IPS-15b (cell line): ENCODE results near the gene MPZL1.

Experiments
- H3K27me3 ChIP-seq: one replicate; pipeline ENCODE4 v1.6.1; 2013; ENCODE audit warnings: low read length; ENCODE audit not compliant: control insufficient read depth, insufficient read depth
- H3K36me3 ChIP-seq: one replicate; pipeline ENCODE4 v1.6.1; 2013; ENCODE audit warnings: low read length; ENCODE audit not compliant: control insufficient read depth, insufficient read depth
- H3K4me1 ChIP-seq: one replicate; pipeline ENCODE4 v1.6.1; 2013; ENCODE audit warnings: mild to moderate bottlenecking, low read length; ENCODE audit not compliant: control insufficient read depth, insufficient read depth
- H3K4me3 ChIP-seq: one replicate; pipeline ENCODE4 v1.5.1; 2013; ENCODE audit warnings: low read depth, low read length
- H3K9ac ChIP-seq: one replicate; pipeline ENCODE4 v1.6.1; 2013; ENCODE audit warnings: low read depth, mild to moderate bottlenecking, low read length
- H3K9me3 ChIP-seq: one replicate; pipeline ENCODE4 v1.6.1; 2013; ENCODE audit warnings: mild to moderate bottlenecking, low read length; ENCODE audit not compliant: control insufficient read depth, insufficient read depth

MPZL1 gene

DNA sequence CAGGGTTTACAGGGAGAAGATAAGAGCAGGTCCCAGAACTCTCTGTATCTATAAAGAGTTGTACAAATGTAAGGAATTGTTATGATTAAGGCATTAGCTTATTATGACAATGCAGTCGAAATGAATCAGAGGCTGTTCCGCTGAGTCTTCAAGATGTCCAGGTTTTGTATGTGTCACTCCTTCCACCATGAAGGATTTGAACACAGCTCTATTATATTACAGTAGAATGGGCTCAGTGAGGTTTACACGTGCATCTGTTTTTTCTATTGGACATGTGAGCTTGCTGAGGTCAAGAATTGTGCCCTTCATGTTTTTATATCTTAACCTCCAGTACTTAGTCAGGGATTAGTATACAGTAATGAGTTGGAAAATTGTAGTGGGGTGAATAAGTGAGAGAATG, 86.3 kb downstream of the MPZL1 start:
- no peak overlapping the region for H3K4me3 ChIP-seq
- peaks cover 2% of the 10 kb centered on the region for H3K36me3 ChIP-seq
- H3K9me3 ChIP-seq: no peaks in the 10 kb centered on the region
- H3K27me3 ChIP-seq: no peaks in the 10 kb centered on the region
- H3K9ac ChIP-seq: no peak overlapping the region
- H3K4me1 ChIP-seq: peaks cover 3% of the 10 kb centered on the region

DNA sequence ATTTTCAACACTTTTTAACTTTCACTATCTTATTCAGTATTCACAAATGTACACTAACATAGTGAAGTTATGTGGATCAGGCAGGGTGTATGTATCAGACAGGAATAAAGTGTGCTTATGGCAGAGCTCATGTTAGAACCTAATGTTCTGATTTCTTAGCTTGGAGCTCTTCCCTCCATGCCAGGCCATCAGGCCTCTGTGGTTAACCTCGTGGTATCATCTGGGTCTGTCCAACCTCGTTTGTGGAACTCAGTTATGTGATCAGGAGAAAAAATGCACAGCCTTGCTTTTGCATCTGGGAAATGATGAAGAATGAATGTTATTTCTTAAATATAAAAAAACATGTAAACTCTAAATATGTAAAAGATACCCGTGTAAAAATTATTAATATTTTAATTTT, 86.9 kb downstream of the MPZL1 start:
- no peaks in the 10 kb centered on the region for H3K9me3 ChIP-seq
- H3K9ac ChIP-seq: no peak overlapping the region
- H3K27me3 ChIP-seq: no peaks in the 10 kb centered on the region
- H3K4me3 ChIP-seq: no peak overlapping the region
- H3K4me1 ChIP-seq: peaks cover 3% of the 10 kb centered on the region
- H3K36me3 ChIP-seq: peaks cover 2% of the 10 kb centered on the region

DNA sequence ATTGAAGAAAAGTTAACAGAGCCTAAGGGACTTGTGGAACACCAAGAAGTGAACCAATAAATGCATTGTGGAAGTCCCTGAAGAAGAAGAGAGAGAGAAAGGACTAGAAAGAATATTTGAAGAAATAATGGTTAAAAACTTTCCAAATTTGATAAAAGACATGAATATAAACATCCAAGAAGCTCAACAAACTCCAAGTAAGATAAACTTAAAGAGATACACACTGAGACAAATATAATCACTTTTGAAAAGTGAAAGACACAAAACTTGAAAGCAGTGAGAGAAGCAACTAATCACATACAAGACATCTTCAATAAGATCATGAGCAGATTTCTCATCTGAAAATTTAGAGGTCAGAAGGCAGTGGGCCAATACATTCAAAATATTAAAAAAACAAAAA, 91.2 kb downstream of the MPZL1 start:
- Histone ChIP-seq H3K36me3 (no peaks in the 10 kb centered on the region), H3K4me1 (no peaks in the 10 kb centered on the region), H3K27me3 (no peaks in the 10 kb centered on the region), H3K4me3 (no peak overlapping the region), H3K9me3 (no peaks in the 10 kb centered on the region), H3K9ac (no peak overlapping the region)

DNA sequence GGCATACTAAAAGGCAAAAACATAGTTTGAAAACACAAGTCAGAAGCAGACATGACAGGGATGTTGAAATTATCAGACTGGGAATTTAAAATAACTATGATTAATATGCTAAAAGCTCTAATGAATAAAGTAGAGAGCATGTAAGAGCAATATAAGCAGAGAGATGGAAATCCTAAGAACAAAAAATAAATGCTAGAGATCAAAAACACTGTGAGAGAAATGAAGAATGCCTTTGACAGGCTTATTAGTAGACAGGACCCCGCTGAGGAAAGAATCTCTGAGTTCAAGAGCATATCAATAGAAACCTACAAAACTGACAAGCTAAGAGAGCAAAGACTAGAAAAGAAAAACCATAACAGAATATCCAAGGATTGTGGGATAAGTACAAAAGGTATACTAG, 93.9 kb downstream of the MPZL1 start:
- Histone ChIP-seq H3K9ac (no peak overlapping the region), H3K36me3 (no peaks in the 10 kb centered on the region), H3K4me3 (no peak overlapping the region), H3K4me1 (peaks cover 1% of the 10 kb centered on the region), H3K27me3 (no peaks in the 10 kb centered on the region), H3K9me3 (no peaks in the 10 kb centered on the region)

DNA sequence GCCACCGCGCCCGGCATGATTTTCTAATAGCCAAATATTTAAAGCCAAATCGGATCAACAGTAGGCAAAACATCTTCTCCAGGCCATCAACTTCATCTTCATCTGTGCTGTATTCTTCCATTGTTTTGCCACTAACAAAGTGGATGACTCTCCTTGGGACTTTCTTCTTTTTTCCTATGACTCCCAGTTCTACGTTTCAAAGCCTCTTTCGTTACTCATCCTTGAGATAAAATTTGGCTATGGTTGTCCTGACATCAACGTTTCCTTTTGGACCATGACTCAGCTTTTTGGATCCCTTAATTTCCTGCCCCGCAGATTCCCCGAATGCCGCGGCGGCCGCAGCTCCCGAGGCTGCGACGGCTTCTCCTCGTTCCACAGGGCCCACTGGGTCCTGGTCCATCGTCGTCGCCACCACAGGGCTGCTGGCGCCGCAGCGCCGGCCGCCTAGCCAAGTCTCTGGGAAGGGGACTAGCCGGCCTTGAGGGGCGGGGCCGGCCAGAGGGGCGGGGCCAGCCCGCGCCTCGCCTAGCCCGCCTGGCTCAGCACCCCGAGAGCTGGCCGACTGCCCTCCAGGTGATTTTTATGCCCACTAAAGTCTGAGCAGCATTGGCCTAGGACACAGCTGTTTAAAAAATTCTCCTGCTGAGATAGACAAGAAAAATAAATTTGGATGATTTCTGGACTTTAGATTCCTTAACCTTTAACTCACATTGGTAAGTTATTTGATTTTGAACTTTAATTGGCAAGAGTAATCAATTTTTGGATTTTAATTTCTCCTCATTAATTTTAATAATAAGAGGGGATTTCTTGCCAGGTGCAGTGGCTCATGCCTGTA, 98.3 kb downstream of the MPZL1 start:
- Histone ChIP-seq H3K4me1 (peaks cover 7% of the 10 kb centered on the region), H3K27me3 (no peaks in the 10 kb centered on the region), H3K36me3 (no peaks in the 10 kb centered on the region), H3K4me3 (peak overlapping the region; percentile 16), H3K9ac (no peak overlapping the region), H3K9me3 (no peaks in the 10 kb centered on the region)

DNA sequence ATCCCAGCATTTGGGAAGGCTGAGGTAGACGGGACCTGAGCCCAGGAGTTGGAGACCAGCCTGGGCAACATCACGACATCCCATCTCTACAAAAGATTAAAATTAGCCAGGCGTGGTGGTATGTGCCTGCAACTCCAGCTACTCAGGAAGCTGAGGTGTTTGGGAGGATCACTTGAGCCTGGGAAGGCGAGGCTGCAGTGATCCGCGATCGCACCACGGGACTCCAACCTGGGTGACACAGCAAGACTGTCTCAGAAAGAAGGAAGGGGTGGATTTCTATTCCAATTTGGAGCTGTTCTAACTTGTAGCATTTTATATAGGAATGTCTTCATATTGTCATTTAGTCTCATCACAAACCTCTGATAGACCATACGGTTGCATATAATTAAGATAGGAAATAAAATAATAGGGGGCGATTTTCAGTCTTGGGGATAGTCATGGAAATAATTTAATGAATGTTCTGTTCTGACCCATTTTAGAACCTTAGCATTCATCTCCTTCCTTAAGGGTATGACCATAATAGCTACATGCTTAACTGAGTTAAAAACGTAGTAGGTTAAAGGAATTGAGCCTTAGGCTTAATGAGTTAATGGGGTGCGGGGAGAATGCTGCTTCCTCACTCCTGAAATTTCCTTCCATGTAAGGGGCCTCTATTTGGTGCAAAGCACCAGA, 99.0 kb downstream of the MPZL1 start:
- Histone ChIP-seq H3K4me3 (no peak overlapping the region), H3K4me1 (peaks cover 7% of the 10 kb centered on the region), H3K36me3 (no peaks in the 10 kb centered on the region), H3K27me3 (no peaks in the 10 kb centered on the region), H3K9ac (no peak overlapping the region), H3K9me3 (no peaks in the 10 kb centered on the region)

DNA sequence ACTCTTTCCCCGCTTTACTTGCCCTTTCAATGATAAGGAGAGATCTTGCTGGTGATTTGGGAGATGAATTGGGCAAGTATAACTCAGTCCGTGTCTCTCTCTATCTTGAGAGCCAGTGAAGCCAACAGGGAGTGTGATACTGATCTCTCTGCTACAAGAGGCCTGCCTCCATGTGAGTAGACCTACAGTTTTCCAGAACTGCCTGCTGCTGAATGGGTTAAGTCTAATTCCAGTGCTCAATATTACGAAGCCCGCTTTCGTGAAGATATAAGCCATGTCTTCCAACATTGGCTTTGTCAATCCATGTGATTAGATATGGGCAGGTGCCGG, 99.5 kb downstream of the MPZL1 start:
- H3K36me3 ChIP-seq: no peaks in the 10 kb centered on the region
- peaks cover 7% of the 10 kb centered on the region for H3K4me1 ChIP-seq
- no peak overlapping the region for H3K9ac ChIP-seq
- no peaks in the 10 kb centered on the region for H3K27me3 ChIP-seq
- no peak overlapping the region for H3K4me3 ChIP-seq
- no peaks in the 10 kb centered on the region for H3K9me3 ChIP-seq

DNA sequence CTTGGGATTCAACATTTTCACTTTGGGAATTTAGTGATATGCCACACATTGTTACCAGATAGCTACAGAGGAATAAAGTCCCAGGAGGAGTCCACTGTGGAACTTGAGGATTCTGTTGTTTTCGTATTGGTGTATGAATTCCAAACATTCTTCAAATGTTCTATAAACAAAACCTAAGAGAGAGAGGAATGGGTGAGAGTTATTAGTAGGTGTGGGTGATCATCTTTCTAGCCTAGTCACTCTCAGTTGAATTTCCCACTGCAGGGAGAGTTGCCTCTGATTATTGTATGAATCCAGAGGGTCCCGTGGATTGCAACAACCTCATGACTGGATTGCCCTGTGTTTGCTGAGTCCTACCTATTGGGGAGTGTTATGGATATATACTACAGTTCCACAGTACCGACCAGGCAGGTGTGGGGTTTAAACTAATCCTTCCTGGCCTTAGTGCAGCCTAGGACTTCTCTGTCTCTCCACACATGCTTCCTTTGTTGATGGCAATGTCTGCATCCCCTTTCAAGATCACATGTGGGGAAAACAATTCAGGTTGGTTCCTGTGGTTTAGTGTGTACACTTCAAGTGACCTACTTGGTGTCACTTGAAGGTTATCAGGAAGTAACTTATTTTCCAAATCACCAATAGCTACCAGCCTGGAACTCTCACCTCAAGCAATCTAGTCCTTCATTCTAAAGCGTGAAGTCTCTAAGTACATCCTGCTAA, 100.3 kb downstream of the MPZL1 start:
- H3K36me3 ChIP-seq: no peaks in the 10 kb centered on the region
- no peaks in the 10 kb centered on the region for H3K9me3 ChIP-seq
- no peak overlapping the region for H3K4me3 ChIP-seq
- H3K4me1 ChIP-seq: peaks cover 7% of the 10 kb centered on the region
- no peaks in the 10 kb centered on the region for H3K27me3 ChIP-seq
- no peak overlapping the region for H3K9ac ChIP-seq

DNA sequence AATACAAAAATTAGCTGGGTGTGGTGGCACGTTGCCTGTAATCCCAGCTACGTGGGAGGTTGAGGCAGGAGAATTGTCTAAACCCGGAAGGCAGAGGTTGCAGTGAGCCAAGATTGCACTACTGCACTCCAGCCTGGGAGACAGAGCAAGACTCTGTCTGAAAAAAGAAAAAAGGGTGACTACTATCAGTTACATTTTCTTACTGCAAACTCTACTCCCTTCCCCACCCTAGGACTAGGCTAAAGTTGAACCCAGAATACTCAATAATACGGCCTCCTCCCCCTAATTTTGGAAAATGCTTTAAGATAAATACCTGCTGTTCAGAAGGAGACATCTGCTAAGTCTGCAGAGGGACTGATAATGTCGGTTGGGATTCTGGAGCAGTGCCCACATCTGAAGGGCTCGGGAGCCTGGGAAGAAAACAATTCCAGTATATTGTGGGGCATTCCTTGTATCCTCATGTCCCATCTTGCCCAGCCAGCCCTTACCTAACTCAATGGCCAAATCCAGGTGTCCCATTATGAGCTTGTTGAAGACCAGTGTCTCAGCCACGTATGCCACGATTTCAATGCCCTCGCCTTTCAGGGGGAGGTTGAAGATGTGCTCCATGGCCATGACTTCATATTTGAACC, 102.5 kb downstream of the MPZL1 start:
- no peaks in the 10 kb centered on the region for H3K36me3 ChIP-seq
- no peaks in the 10 kb centered on the region for H3K27me3 ChIP-seq
- H3K9me3 ChIP-seq: no peaks in the 10 kb centered on the region
- H3K4me1 ChIP-seq: peaks cover 7% of the 10 kb centered on the region
- no peak overlapping the region for H3K4me3 ChIP-seq
- H3K9ac ChIP-seq: no peak overlapping the region

DNA sequence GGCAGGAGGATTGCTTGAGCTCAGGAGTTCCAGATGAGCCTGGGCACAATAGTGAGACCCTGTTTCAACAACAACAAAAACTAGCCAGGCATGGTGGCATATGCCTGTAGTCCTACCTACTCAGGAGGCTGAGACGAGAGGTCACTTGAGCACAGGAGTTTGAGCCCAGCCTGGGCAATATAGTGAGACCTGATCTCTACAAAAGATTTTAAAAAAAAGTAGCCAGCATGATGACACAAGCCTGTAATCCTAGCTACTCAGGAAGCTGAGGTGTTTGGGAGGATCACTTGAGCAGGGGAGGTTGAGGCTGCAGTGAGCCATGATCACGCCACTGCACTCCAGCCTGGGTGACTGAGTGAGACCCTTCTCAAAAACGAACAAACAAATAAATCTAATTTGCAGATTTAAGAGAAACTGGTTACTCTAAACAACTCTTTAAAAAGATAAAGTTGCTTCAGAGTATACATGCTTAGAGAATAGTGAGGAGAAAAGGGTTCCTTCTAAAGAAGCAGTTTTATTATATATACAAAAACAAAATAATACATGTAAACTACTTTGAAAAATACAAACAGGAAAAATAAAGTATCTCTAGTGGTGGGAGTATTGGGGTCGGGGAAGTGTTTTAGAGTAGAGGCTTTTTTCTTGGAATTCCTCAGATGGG, 103.8 kb downstream of the MPZL1 start:
- Histone ChIP-seq H3K36me3 (no peaks in the 10 kb centered on the region), H3K9me3 (no peaks in the 10 kb centered on the region), H3K27me3 (no peaks in the 10 kb centered on the region), H3K4me3 (no peak overlapping the region), H3K4me1 (peaks cover 14% of the 10 kb centered on the region), H3K9ac (no peak overlapping the region)

DNA sequence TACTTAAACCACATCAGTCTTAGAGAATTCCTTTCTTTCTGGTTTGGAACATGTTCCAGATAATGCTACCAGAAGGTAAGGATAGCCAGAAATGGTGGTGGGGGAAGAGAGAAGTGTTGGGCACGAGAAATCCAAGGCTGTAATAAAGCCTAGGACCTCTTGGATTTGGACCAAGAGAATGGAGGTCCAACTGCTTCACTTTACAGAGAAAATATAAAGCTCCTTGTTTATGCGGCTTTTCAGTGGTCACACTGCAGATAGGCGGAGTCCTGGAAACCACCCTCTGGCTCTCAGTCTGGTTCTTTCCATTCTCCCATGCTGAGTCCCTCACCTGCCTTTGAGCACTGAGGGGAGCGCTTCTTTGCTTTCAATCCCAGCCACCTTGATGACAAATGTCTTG, 104.3 kb downstream of the MPZL1 start:
- H3K27me3 ChIP-seq: no peaks in the 10 kb centered on the region
- peaks cover 8% of the 10 kb centered on the region for H3K4me1 ChIP-seq
- no peak overlapping the region for H3K4me3 ChIP-seq
- no peaks in the 10 kb centered on the region for H3K36me3 ChIP-seq
- H3K9me3 ChIP-seq: no peaks in the 10 kb centered on the region
- no peak overlapping the region for H3K9ac ChIP-seq
